HEK293 (cell line): Measurements from ENCODE around the gene MEGF8.

Experiments
- CTCF ChIA-PET: fragments of 350-600 bp; formaldehyde crosslinking; extraction: SDS; loops from one replicate; lab custom pipeline; 2021; ENCODE audit warnings: antibody characterized with exemption; lab: Yijun Ruan, JAX
- POLR2A ChIA-PET: fragments of 300-600 bp; formaldehyde crosslinking; extraction: SDS; loops from one replicate; lab custom pipeline; 2020; ENCODE audit warnings: antibody characterized with exemption, inconsistent platforms; lab: Yijun Ruan, JAX
- H3K27ac ChIP-seq: fragments of 200-500 bp; sonication (Bioruptor generic); 2 replicates; pipeline ENCODE4 v1.5.1; 2014; ENCODE audit warnings: low read depth, low read length, control low read depth, inconsistent platforms; ENCODE audit errors: extremely low read depth
- H3K36me3 ChIP-seq, 2 experiments: fragments of 200-500 bp in 1 of 2; sonication (Bioruptor generic) in 1 of 2; 1 replicate in 1 of 2; 2 replicates in 1 of 2; pipeline ENCODE4 v1.5.1; 2014 to 2017; ENCODE audit warnings: inconsistent platforms in 2 of 2, low read length in 2 of 2; ENCODE audit not compliant: control insufficient read depth in 2 of 2, insufficient read depth in 1 of 2
- H3K4me1 ChIP-seq: fragments of 200-500 bp; sonication (Bioruptor generic); 2 replicates; pipeline ENCODE4 v1.5.1; 2014; ENCODE audit warnings: mild to moderate bottlenecking, low read length, inconsistent platforms; ENCODE audit not compliant: control insufficient read depth, insufficient read depth
- H3K4me3 ChIP-seq: 2 replicates; pipeline ENCODE4 v1.5.1; 2011; ENCODE audit warnings: low read depth, mild to moderate bottlenecking, control low read depth, low read length, moderate library complexity
- H3K9me3 ChIP-seq: fragments of 200-500 bp; sonication (Bioruptor generic); 2 replicates; pipeline ENCODE4 v1.5.1; 2014; ENCODE audit warnings: low read depth, low read length, inconsistent platforms; ENCODE audit not compliant: control insufficient read depth, insufficient read depth
- KLF9 ChIP-seq: fragments of 450-650 bp; formaldehyde crosslinking; IDR thresholded peaks from 2 replicates; pipeline ENCODE4 v1.5.1; 2016; ENCODE audit warnings: missing biosample characterization, missing genetic modification characterization, low read depth
- PRDM1 ChIP-seq: fragments of 450-650 bp; formaldehyde crosslinking; IDR thresholded peaks from 2 replicates; pipeline ENCODE4; 2016; ENCODE audit warnings: missing biosample characterization, missing genetic modification characterization
- RBAK ChIP-seq: fragments of 450-650 bp; formaldehyde crosslinking; IDR thresholded peaks from 2 replicates; pipeline ENCODE4 v1.5.1; 2016; ENCODE audit warnings: missing biosample characterization, missing genetic modification characterization
- SP2 ChIP-seq: fragments of 450-650 bp; formaldehyde crosslinking; IDR thresholded peaks from 2 replicates; pipeline ENCODE4 v1.5.1; 2016; ENCODE audit warnings: missing biosample characterization, missing genetic modification characterization
- ZNF16 ChIP-seq: fragments of 450-650 bp; formaldehyde crosslinking; IDR thresholded peaks from 2 replicates; pipeline ENCODE4 v1.5.1; 2016; ENCODE audit warnings: low read depth, missing biosample characterization, missing genetic modification characterization
- ZNF202 ChIP-seq: fragments of 450-650 bp; formaldehyde crosslinking; IDR thresholded peaks from 2 replicates; pipeline ENCODE4 v1.5.1; 2016; ENCODE audit warnings: missing biosample characterization, missing genetic modification characterization, borderline replicate concordance
- ZNF214 ChIP-seq: fragments of 450-650 bp; formaldehyde crosslinking; IDR thresholded peaks from 2 replicates; pipeline ENCODE4 v1.5.1; 2017; ENCODE audit warnings: missing biosample characterization, mild to moderate bottlenecking, missing genetic modification characterization, borderline replicate concordance
- ZNF248 ChIP-seq: fragments of 450-650 bp; formaldehyde crosslinking; IDR thresholded peaks from 2 replicates; pipeline ENCODE4 v1.5.1; 2017; ENCODE audit warnings: missing biosample characterization, missing genetic modification characterization
- ZNF791 ChIP-seq: fragments of 450-650 bp; formaldehyde crosslinking; IDR thresholded peaks from 2 replicates; pipeline ENCODE4 v1.5.1; 2016; ENCODE audit warnings: missing biosample characterization, missing genetic modification characterization
- ZNF830 ChIP-seq: fragments of 450-650 bp; IDR thresholded peaks from 2 replicates; pipeline ENCODE4 v1.5.0; 2018; ENCODE audit warnings: missing biosample characterization, missing genetic modification characterization, low read depth, mild to moderate bottlenecking, moderate library complexity
- TF ChIP-seq, protein P1 (sequence below): fragments of 450-650 bp; formaldehyde crosslinking; IDR thresholded peaks from 2 replicates; pipeline ENCODE4 v1.5.1; 2017; ENCODE audit warnings: missing biosample characterization, missing genetic modification characterization
- TF ChIP-seq, protein P2 (sequence below): fragments of 450-650 bp; formaldehyde crosslinking; IDR thresholded peaks from 2 replicates; pipeline ENCODE4 v1.5.1; 2016; ENCODE audit warnings: missing biosample characterization, missing genetic modification characterization
- TF ChIP-seq, protein P3 (sequence below): fragments of 450-650 bp; formaldehyde crosslinking; IDR thresholded peaks from 2 replicates; pipeline ENCODE4 v1.5.1; 2016; ENCODE audit warnings: missing biosample characterization, missing genetic modification characterization
- TF ChIP-seq, protein P4 (sequence below): fragments of 450-650 bp; formaldehyde crosslinking; IDR thresholded peaks from 2 replicates; pipeline ENCODE4 v1.5.1; 2016; ENCODE audit warnings: missing biosample characterization, missing genetic modification characterization
- TF ChIP-seq, protein P5 (sequence below): fragments of 450-650 bp; formaldehyde crosslinking; IDR thresholded peaks from 2 replicates; pipeline ENCODE4 v1.5.0; 2017; ENCODE audit warnings: missing biosample characterization, missing genetic modification characterization, borderline replicate concordance

MEGF8 gene

DNA sequence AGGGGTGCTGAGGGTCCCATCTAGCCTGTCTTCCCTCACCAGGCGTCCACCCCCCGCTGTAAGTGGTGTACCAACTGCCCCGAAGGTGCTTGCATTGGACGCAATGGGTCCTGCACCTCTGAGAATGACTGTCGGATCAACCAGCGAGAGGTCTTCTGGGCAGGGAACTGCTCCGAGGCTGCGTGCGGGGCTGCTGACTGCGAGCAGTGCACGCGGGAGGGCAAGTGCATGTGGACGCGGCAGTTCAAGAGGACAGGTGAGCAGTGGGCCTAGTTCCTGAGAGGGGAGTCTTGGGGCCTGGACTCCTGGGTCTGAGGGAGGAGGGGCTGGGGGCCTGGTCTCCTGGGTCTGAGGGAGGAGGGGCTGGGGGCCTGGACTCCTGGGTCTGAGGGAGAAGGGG is 36.9 kb downstream of the MEGF8 start (continued):
- TF ChIP-seq, protein P1, sequence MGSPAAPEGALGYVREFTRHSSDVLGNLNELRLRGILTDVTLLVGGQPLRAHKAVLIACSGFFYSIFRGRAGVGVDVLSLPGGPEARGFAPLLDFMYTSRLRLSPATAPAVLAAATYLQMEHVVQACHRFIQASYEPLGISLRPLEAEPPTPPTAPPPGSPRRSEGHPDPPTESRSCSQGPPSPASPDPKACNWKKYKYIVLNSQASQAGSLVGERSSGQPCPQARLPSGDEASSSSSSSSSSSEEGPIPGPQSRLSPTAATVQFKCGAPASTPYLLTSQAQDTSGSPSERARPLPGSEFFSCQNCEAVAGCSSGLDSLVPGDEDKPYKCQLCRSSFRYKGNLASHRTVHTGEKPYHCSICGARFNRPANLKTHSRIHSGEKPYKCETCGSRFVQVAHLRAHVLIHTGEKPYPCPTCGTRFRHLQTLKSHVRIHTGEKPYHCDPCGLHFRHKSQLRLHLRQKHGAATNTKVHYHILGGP (tag by site-specific recombination), result no peak
- TF ChIP-seq ZNF248 (tag by site-specific recombination), result no peak
- no peak for TF ChIP-seq ZNF791
- no peak for TF ChIP-seq SP2 (tag by site-specific recombination)
- TF ChIP-seq RBAK (tag by site-specific recombination), result no peak
- TF ChIP-seq ZNF830 (tag by site-specific recombination), result no peak

DNA sequence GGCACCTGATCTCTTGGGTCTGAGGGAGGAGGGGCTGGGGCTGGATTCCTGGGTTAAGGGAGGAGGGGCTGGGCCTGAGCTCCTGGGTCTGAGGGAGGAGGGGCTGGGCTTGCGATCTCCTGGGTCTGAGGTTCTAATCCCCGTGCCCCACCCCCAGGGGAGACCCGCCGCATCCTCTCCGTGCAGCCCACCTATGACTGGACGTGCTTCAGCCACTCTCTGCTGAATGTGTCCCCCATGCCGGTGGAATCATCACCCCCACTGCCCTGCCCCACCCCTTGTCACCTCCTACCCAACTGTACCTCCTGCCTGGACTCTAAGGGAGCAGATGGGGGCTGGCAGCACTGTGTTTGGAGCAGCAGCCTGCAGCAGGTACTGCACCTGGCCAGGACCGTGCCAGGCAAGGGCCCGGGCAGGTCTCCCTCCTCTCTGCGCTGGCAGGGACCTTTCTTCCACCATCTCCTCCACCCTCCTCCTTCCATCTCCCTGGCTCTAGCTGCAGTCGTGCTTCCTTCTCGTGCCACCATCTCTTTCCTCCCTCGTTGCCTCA is 37.5 kb downstream of the MEGF8 start:
- Histone ChIP-seq H3K9me3 (no peaks in the 10 kb centered on the region), H3K27ac (no peak overlapping the region), H3K36me3 (peaks cover 46 to 62% of the 10 kb centered on the region in 2 experiments), H3K4me1 (0 out of 2 replicates have a peak, but pooled peaks cover 3% of the 10 kb centered on the region)
- POLR2A ChIA-PET, result no interaction called here
- no peak for TF ChIP-seq ZNF214
- TF ChIP-seq, protein P2, sequence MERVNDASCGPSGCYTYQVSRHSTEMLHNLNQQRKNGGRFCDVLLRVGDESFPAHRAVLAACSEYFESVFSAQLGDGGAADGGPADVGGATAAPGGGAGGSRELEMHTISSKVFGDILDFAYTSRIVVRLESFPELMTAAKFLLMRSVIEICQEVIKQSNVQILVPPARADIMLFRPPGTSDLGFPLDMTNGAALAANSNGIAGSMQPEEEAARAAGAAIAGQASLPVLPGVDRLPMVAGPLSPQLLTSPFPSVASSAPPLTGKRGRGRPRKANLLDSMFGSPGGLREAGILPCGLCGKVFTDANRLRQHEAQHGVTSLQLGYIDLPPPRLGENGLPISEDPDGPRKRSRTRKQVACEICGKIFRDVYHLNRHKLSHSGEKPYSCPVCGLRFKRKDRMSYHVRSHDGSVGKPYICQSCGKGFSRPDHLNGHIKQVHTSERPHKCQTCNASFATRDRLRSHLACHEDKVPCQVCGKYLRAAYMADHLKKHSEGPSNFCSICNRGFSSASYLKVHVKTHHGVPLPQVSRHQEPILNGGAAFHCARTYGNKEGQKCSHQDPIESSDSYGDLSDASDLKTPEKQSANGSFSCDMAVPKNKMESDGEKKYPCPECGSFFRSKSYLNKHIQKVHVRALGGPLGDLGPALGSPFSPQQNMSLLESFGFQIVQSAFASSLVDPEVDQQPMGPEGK (tag by site-specific recombination), result no peak
- no peak for TF ChIP-seq ZNF202 (tag by site-specific recombination)
- no peak for TF ChIP-seq PRDM1
- TF ChIP-seq, protein P3, sequence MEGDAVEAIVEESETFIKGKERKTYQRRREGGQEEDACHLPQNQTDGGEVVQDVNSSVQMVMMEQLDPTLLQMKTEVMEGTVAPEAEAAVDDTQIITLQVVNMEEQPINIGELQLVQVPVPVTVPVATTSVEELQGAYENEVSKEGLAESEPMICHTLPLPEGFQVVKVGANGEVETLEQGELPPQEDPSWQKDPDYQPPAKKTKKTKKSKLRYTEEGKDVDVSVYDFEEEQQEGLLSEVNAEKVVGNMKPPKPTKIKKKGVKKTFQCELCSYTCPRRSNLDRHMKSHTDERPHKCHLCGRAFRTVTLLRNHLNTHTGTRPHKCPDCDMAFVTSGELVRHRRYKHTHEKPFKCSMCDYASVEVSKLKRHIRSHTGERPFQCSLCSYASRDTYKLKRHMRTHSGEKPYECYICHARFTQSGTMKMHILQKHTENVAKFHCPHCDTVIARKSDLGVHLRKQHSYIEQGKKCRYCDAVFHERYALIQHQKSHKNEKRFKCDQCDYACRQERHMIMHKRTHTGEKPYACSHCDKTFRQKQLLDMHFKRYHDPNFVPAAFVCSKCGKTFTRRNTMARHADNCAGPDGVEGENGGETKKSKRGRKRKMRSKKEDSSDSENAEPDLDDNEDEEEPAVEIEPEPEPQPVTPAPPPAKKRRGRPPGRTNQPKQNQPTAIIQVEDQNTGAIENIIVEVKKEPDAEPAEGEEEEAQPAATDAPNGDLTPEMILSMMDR (tag by site-specific recombination), result no peak
- TF ChIP-seq ZNF16 (tag by site-specific recombination), result no peak
- TF ChIP-seq, protein P4, sequence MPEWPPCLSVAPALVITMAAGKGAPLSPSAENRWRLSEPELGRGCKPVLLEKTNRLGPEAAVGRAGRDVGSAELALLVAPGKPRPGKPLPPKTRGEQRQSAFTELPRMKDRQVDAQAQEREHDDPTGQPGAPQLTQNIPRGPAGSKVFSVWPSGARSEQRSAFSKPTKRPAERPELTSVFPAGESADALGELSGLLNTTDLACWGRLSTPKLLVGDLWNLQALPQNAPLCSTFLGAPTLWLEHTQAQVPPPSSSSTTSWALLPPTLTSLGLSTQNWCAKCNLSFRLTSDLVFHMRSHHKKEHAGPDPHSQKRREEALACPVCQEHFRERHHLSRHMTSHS (tag by site-specific recombination), result no peak
- TF ChIP-seq, all 188 proteins: peak for 0
- CTCF ChIA-PET, result interaction anchor here (0.6 to 2.0 kb wide), 3 partner anchors 20 to 75 kb away, joined by 3 to 10 read pairs (median 3); no protein-coding TSS in a partner anchor
- no peak overlapping the region for H3K4me3 ChIP-seq

DNA sequence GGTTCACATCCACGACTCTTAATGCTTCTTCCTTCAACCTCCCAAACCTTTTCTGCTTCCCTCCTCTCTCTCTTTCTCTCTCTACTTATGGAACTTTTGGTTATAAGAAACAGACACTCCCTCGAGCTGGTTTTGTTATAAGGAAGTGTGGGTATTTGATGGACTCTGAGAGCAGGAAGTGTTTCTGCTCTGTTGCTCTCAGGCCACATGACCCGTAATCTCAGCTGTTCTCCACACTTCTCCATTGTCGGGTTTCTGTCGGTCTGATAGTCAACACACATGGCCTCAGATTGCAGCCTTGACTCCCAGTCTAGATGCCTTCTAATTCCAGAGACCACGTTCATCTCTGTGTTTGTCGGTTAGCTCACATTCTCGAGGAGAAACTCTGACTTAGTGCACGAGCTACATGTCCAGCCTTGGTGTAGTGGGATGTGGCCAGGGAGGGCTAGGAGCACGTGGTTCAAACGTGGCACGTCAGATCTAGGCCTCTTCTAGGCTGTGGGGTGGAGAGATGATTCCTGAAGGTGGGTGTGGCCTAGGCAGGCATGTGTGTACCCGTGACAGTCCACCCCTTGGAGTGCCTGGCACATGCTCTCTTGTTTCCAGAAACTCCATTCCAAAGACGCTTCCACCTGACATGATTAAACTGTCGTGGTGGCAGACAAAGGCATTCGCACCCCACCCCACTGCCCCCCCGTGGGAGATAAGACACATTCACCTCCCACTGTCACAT is 38.3 kb downstream of the MEGF8 start:
- Histone ChIP-seq H3K27ac (no peak overlapping the region), H3K9me3 (no peaks in the 10 kb centered on the region), H3K4me1 (0 out of 2 replicates have a peak, but pooled peaks cover 3% of the 10 kb centered on the region), H3K4me3 (no peak overlapping the region), H3K36me3 (peaks cover 46 to 55% of the 10 kb centered on the region in 2 experiments)
- POLR2A ChIA-PET, result no interaction called here
- TF ChIP-seq, protein P5, sequence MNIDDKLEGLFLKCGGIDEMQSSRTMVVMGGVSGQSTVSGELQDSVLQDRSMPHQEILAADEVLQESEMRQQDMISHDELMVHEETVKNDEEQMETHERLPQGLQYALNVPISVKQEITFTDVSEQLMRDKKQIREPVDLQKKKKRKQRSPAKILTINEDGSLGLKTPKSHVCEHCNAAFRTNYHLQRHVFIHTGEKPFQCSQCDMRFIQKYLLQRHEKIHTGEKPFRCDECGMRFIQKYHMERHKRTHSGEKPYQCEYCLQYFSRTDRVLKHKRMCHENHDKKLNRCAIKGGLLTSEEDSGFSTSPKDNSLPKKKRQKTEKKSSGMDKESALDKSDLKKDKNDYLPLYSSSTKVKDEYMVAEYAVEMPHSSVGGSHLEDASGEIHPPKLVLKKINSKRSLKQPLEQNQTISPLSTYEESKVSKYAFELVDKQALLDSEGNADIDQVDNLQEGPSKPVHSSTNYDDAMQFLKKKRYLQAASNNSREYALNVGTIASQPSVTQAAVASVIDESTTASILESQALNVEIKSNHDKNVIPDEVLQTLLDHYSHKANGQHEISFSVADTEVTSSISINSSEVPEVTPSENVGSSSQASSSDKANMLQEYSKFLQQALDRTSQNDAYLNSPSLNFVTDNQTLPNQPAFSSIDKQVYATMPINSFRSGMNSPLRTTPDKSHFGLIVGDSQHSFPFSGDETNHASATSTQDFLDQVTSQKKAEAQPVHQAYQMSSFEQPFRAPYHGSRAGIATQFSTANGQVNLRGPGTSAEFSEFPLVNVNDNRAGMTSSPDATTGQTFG, result no peak
- peak; percentile 92 for TF ChIP-seq KLF9 (tag by site-specific recombination)
- CTCF ChIA-PET, result interaction anchor here (0.6 to 2.0 kb wide), 4 partner anchors 20 to 81 kb away, joined by 3 to 10 read pairs (median 3); no protein-coding TSS in a partner anchor
